Breast epithelium (tissue), 4 donors: ENCODE measurements around the gene NCAPH2. TPM values are rescaled to one million over a fixed set of nuclear protein-coding genes. Genes with fewer than 3 reads are reported as not detected.

ENCODE experiments used
- DNase-seq, 2 donors: peaks; one replicate each; pipeline ENCODE4 v3.0.0-alpha.2; 2019; ENCODE audit warnings: low spot score in 2 of 2
- H3K27ac ChIP-seq, 2 donors: fragments of 200-600 bp; sonication (generic) in 1 of 2; one replicate each; pipeline ENCODE4 v1.5.1; 2016 to 2019; ENCODE audit warnings: mild to moderate bottlenecking in 1 of 2
- H3K27me3 ChIP-seq, 2 donors: fragments of 200-600 bp; sonication (generic) in 1 of 2; one replicate each; pipeline versions ENCODE4 v1.5.1 to v1.6.0; 2017 to 2019; ENCODE audit warnings: control low read depth in 1 of 2, mild to moderate bottlenecking in 1 of 2
- H3K36me3 ChIP-seq: fragments of 200-600 bp; one replicate; pipeline ENCODE4 v1.5.1; 2019
- H3K4me1 ChIP-seq, 2 donors: fragments of 200-600 bp; sonication (generic); one replicate each; pipeline ENCODE4 v1.5.1; 2016 to 2019; ENCODE audit warnings: control low read depth in 1 of 2
- H3K4me3 ChIP-seq, 3 donors: fragments of 200-600 bp; sonication (generic); 1 replicate in 2 of 3; 2 replicates in 1 of 3; pipeline ENCODE4 v1.5.1; 2016 to 2019; ENCODE audit warnings: mild to moderate bottlenecking in 3 of 3, moderate library complexity in 2 of 3
- H3K9me3 ChIP-seq, 2 donors: fragments of 200-600 bp; sonication (generic) in 1 of 2; one replicate each; pipeline ENCODE4 v1.5.1; 2016 to 2019; ENCODE audit warnings: control low read depth in 1 of 2
- CTCF ChIP-seq, 3 donors: fragments of 450-650 bp; IDR thresholded peaks; one replicate each; pipeline ENCODE4 v1.5.1; 2016 to 2017; ENCODE audit warnings: antibody characterized with exemption in 3 of 3, mild to moderate bottlenecking in 3 of 3, moderate library complexity in 3 of 3
- POLR2A ChIP-seq: fragments of 450-650 bp; IDR thresholded peaks from one replicate; pipeline ENCODE4 v1.6.1; 2016; ENCODE audit warnings: antibody characterized with exemption, mild to moderate bottlenecking, moderate library complexity
- POLR2AphosphoS5 ChIP-seq, 3 donors: sonication (generic); formaldehyde crosslinking; IDR thresholded peaks; one replicate each; pipeline ENCODE4 v1.6.1; 2017; ENCODE audit warnings: antibody characterized with exemption in 3 of 3
- intact Hi-C: fragments of 100-400 bp; cut with DNase I; formaldehyde crosslinking; loops from one replicate; pipeline ENCODE4 v1.15.1; 2023; ENCODE audit warnings: low total_unique reads
- total RNA-seq, 3 donors: library from RNA; depleted of rRNA; stranded (reverse); fragments of >200 nt; gene quantifications; one replicate each; pipeline ENCODE4 v1.1.0, GENCODE V29; 2016

NCAPH2 gene
- total RNA-seq, 3 donors from 2014 or later: 25.9 to 48.2 (median 43.0) TPM

- TF ChIP-seq POLR2AphosphoS5 (IDR thresholded peaks at IDR 0.05) (no peak), POLR2A (no peak), CTCF (IDR thresholded peaks at IDR 0.05) (no peak)
- Histone ChIP-seq H3K4me3 (no peak overlapping the region), H3K36me3 (peaks cover 13% of the 10 kb centered on the region), H3K9me3 (no peaks in the 10 kb centered on the region), H3K4me1 (peaks cover 8 to 10% of the 10 kb centered on the region in 2 donors), H3K27ac (no peak overlapping the region), H3K27me3 (no peaks in the 10 kb centered on the region)
- intact Hi-C loops: no loop called here
- no peak for DNase-seq
These were observed 12.9 kb downstream of the NCAPH2 start for GRCh38 chr22:50520826-50521453.

GRCh38 chr22:50521710-50522109 lies 13.7 kb downstream of the NCAPH2 start:
- TF ChIP-seq POLR2A (no peak), CTCF (IDR thresholded peaks at IDR 0.05) (no peak), POLR2AphosphoS5 (IDR thresholded peaks at IDR 0.05) (no peak)
- intact Hi-C loops: no loop called here
- Histone ChIP-seq H3K4me3 (no peak overlapping the region), H3K27me3 (no peaks in the 10 kb centered on the region), H3K4me1 (peaks cover 10 to 11% of the 10 kb centered on the region in 2 donors), H3K36me3 (peaks cover 13% of the 10 kb centered on the region), H3K9me3 (no peaks in the 10 kb centered on the region), H3K27ac (no peak overlapping the region)
- DNase-seq: no peak

- peaks cover 13% of the 10 kb centered on the region for H3K36me3 ChIP-seq
- no peak for TF ChIP-seq POLR2AphosphoS5 (IDR thresholded peaks at IDR 0.05)
- no peak for TF ChIP-seq CTCF (IDR thresholded peaks at IDR 0.05)
- TF ChIP-seq POLR2A: no peak
- intact Hi-C loops: no loop called here
These were observed 14.3 kb downstream of the NCAPH2 start for GRCh38 chr22:50522208-50522805.

GRCh38 chr22:50522806-50523438 lies 14.9 kb downstream of the NCAPH2 start:
- H3K4me3 ChIP-seq: no peak overlapping the region
- intact Hi-C loops: loop anchor here (1.0 kb wide), 1 partner anchor 81 kb away; no protein-coding TSS in a partner anchor
- peaks cover 10 to 12% of the 10 kb centered on the region in 2 donors for H3K4me1 ChIP-seq
- H3K27me3 ChIP-seq: no peaks in the 10 kb centered on the region
- no peak for TF ChIP-seq POLR2A
- TF ChIP-seq POLR2AphosphoS5 (IDR thresholded peaks at IDR 0.05): no peak
- TF ChIP-seq CTCF (IDR thresholded peaks at IDR 0.05): no peak
- no peak for DNase-seq
- H3K9me3 ChIP-seq: no peaks in the 10 kb centered on the region
- peaks cover 13% of the 10 kb centered on the region for H3K36me3 ChIP-seq
- no peak overlapping the region for H3K27ac ChIP-seq

More at GRCh38 chr22:50522208-50522805, 14.3 kb downstream of the NCAPH2 start:
- no peak for DNase-seq
- no peak overlapping the region for H3K27ac ChIP-seq
- no peaks in the 10 kb centered on the region for H3K9me3 ChIP-seq
- H3K4me1 ChIP-seq: peaks cover 10 to 12% of the 10 kb centered on the region in 2 donors
- no peaks in the 10 kb centered on the region for H3K27me3 ChIP-seq
- H3K4me3 ChIP-seq: no peak overlapping the region

GRCh38 chr22:50523458-50523805 lies 15.4 kb downstream of the NCAPH2 start:
- H3K27me3 ChIP-seq: no peaks in the 10 kb centered on the region
- H3K36me3 ChIP-seq: peaks cover 13% of the 10 kb centered on the region
- no peaks in the 10 kb centered on the region for H3K9me3 ChIP-seq
- no peak overlapping the region for H3K4me3 ChIP-seq
- DNase-seq: no peak
- TF ChIP-seq POLR2A: no peak
- no peak for TF ChIP-seq CTCF (IDR thresholded peaks at IDR 0.05)
- no peak for TF ChIP-seq POLR2AphosphoS5 (IDR thresholded peaks at IDR 0.05)
- intact Hi-C loops: loop anchor here (1.0 kb wide), 1 partner anchor 81 kb away; no protein-coding TSS in a partner anchor
- H3K27ac ChIP-seq: no peak overlapping the region
- peaks cover 10 to 12% of the 10 kb centered on the region in 2 donors for H3K4me1 ChIP-seq
